PC-9 (cell line): ENCODE results near the gene ITLN1. TPM values are rescaled to one million over a fixed set of nuclear protein-coding genes. Genes with fewer than 3 reads are reported as not detected.

ENCODE experiments used
- BruUV-seq: library from RNA; stranded (reverse); fragments of 400-500 nt; replicated peaks from 2 replicates; lab custom pipeline; 2021; lab: Mats Ljungman, UMichigan
- CTCF ChIA-PET: fragments of 300-600 bp; sonication (Branson Sonifier 250); formaldehyde crosslinking; loops from one replicate; lab custom pipeline; 2022; ENCODE audit warnings: antibody characterized with exemption; lab: Charles Lee
- POLR2A ChIA-PET: fragments of 300-600 bp; sonication (Branson Sonifier 250); formaldehyde crosslinking; loops from one replicate; lab custom pipeline; 2022; ENCODE audit warnings: antibody characterized with exemption; ENCODE audit not compliant: unreplicated experiment; lab: Charles Lee
- DNase-seq, 2 experiments: peaks; one replicate each; pipeline versions ENCODE4 v3.0.0 to v3.0.0-alpha.2; 2015 to 2022; ENCODE audit warnings: mixed read lengths in 1 of 2
- H2AFZ ChIP-seq: fragments of 200-600 bp; sonication (generic); 2 replicates; pipeline ENCODE4 v1.8.1; 2017; ENCODE audit warnings: antibody characterized with exemption
- H3F3A ChIP-seq: fragments of 200-600 bp; sonication (generic); 2 replicates; pipeline ENCODE4 v1.8.1; 2017; ENCODE audit warnings: antibody characterized with exemption, mild to moderate bottlenecking, low read depth; ENCODE audit not compliant: insufficient read depth
- H3K27ac ChIP-seq: fragments of 200-600 bp; sonication (generic); 2 replicates; pipeline ENCODE4 v1.6.1; 2016; ENCODE audit warnings: mixed run types
- H3K27me3 ChIP-seq: fragments of 200-600 bp; sonication (generic); 2 replicates; pipeline ENCODE4 v1.6.1; 2016; ENCODE audit warnings: low read depth, mixed run types; ENCODE audit not compliant: insufficient read depth
- H3K36me3 ChIP-seq: fragments of 200-600 bp; sonication (generic); 2 replicates; pipeline ENCODE4 v1.6.1; 2016; ENCODE audit warnings: low read depth, mixed run types
- H3K4me1 ChIP-seq: fragments of 200-600 bp; sonication (generic); replicated peaks from 2 replicates; pipeline ENCODE4 v1.6.1; 2016; ENCODE audit warnings: mixed run types; ENCODE audit not compliant: insufficient read depth
- H3K4me2 ChIP-seq: fragments of 200-600 bp; sonication (generic); 2 replicates; pipeline ENCODE4 v1.6.1; 2017; ENCODE audit warnings: mixed run types
- H3K4me3 ChIP-seq: fragments of 200-600 bp; sonication (generic); 2 replicates; pipeline ENCODE4 v1.6.1; 2016; ENCODE audit warnings: mixed run types
- H3K79me2 ChIP-seq: fragments of 200-600 bp; sonication (generic); 2 replicates; pipeline ENCODE4 v1.6.1; 2017; ENCODE audit warnings: low read depth, mixed run types
- H3K9me2 ChIP-seq: fragments of 200-600 bp; sonication (generic); 2 replicates; pipeline ENCODE4 v1.8.1; 2017; ENCODE audit warnings: mild to moderate bottlenecking; ENCODE audit not compliant: insufficient read depth
- H3K9me3 ChIP-seq: fragments of 200-600 bp; sonication (generic); 2 replicates; pipeline ENCODE4 v1.8.1; 2016; ENCODE audit warnings: low read depth; ENCODE audit not compliant: insufficient read depth
- H4K20me1 ChIP-seq: fragments of 200-600 bp; sonication (generic); 2 replicates; pipeline ENCODE4 v1.8.1; 2017; ENCODE audit not compliant: insufficient read depth
- CTCF ChIP-seq: fragments of 200-600 bp; sonication (generic); conservative IDR thresholded peaks from 2 replicates; pipeline ENCODE4 v1.6.1; 2017; ENCODE audit warnings: mixed run types, antibody characterized with exemption, mild to moderate bottlenecking, moderate library complexity
- EZH2 ChIP-seq: fragments of 200-600 bp; sonication (generic); IDR thresholded peaks from 2 replicates; pipeline ENCODE4 v1.8.0; 2017; ENCODE audit warnings: antibody characterized with exemption, low read depth
- intact Hi-C: fragments of 100-400 bp; cut with micrococcal nuclease; formaldehyde crosslinking; loops from one replicate; pipeline ENCODE4 v1.10.0; 2022; ENCODE audit not compliant: unreplicated experiment
- total RNA-seq: library from RNA; stranded (reverse); gene quantifications from 2 replicates; pipeline ENCODE4 v1.2.3, GENCODE V29; 2021

Gene ITLN1
- total RNA-seq, 1 experiment from 2014 or later: not detected

GRCh38 chr1:160911441-160911840 is 26.5 kb upstream of the ITLN1 start:
- peaks cover 62% of the 10 kb centered on the region for H3K27me3 ChIP-seq
- DNase-seq: peak; percentile 3 to 60
- intact Hi-C loops: no loop called here
- no TSS peak for BruUV-seq
- H2AFZ ChIP-seq: no peak overlapping the region
- H3K4me2 ChIP-seq: no peak overlapping the region
- POLR2A ChIA-PET: interaction anchor here (0.6 to 0.7 kb wide), 2 partner anchors 519 to 700 kb away, joined by 4 to 6 read pairs; no protein-coding TSS in a partner anchor
- CTCF ChIA-PET: interaction anchor here (0.6 kb wide), 1 partner anchor 368 kb away, joined by 3 read pairs; no protein-coding TSS in a partner anchor
- no peaks in the 10 kb centered on the region for H3K9me3 ChIP-seq
- H3K9me2 ChIP-seq: peaks cover 4% of the 10 kb centered on the region; the same call in 1 of the 2 replicates
- H4K20me1 ChIP-seq: no peaks in the 10 kb centered on the region
- H3K79me2 ChIP-seq: no peaks in the 10 kb centered on the region
- no peaks in the 10 kb centered on the region for H3F3A ChIP-seq
- no peaks in the 10 kb centered on the region for H3K4me1 ChIP-seq
- H3K27ac ChIP-seq: no peak overlapping the region
- TF ChIP-seq EZH2: no peak
- no peak for TF ChIP-seq CTCF
- H3K4me3 ChIP-seq: no peak overlapping the region
- no peaks in the 10 kb centered on the region for H3K36me3 ChIP-seq

- Histone ChIP-seq H3K79me2 (no peaks in the 10 kb centered on the region), H3K27ac (no peak overlapping the region), H2AFZ (no peak overlapping the region), H3K4me2 (no peak overlapping the region), H3K4me3 (no peak overlapping the region), H3K27me3 (peaks cover 72% of the 10 kb centered on the region), H3K36me3 (no peaks in the 10 kb centered on the region), H3K9me2 (peaks cover 4% of the 10 kb centered on the region; the same call in 1 of the 2 replicates), H3F3A (no peaks in the 10 kb centered on the region), H3K4me1 (no peaks in the 10 kb centered on the region), H3K9me3 (no peaks in the 10 kb centered on the region), H4K20me1 (no peaks in the 10 kb centered on the region)
- no TSS peak for BruUV-seq
- TF ChIP-seq CTCF: no peak
- ChIA-PET CTCF (no interaction called here), POLR2A (no interaction called here)
- no peak for DNase-seq
- intact Hi-C loops: no loop called here
Measured at GRCh38 chr1:160910170-160910750, 25.3 kb upstream of the ITLN1 start.

- no peaks in the 10 kb centered on the region for H4K20me1 ChIP-seq
- no peak overlapping the region for H2AFZ ChIP-seq
- DNase-seq: no peak
- no peaks in the 10 kb centered on the region for H3K79me2 ChIP-seq
- H3K27ac ChIP-seq: no peak overlapping the region
- intact Hi-C loops: no loop called here
- no peak overlapping the region for H3K4me2 ChIP-seq
- peaks cover 73% of the 10 kb centered on the region for H3K27me3 ChIP-seq
- H3F3A ChIP-seq: no peaks in the 10 kb centered on the region
- H3K4me3 ChIP-seq: no peak overlapping the region
- BruUV-seq: no TSS peak
- ChIA-PET CTCF (no interaction called here), POLR2A (no interaction called here)
- H3K9me2 ChIP-seq: peaks cover 4% of the 10 kb centered on the region; the same call in 1 of the 2 replicates
- H3K4me1 ChIP-seq: no peaks in the 10 kb centered on the region
- no peak for TF ChIP-seq CTCF
- TF ChIP-seq EZH2: no peak
- H3K9me3 ChIP-seq: no peaks in the 10 kb centered on the region
- no peaks in the 10 kb centered on the region for H3K36me3 ChIP-seq
Measured at GRCh38 chr1:160907976-160908375, 23.0 kb upstream of the ITLN1 start.
